HepG2 (cell line): ENCODE measurements around the gene NFAT5. TPM values are rescaled to one million over a fixed set of nuclear protein-coding genes. Genes with fewer than 3 reads are reported as not detected.
A peak's percentile ranks its signal among the peaks of the same experiment; 100 is the strongest.

Source experiments
- AHDC1 ChIP-seq: sonication (generic); formaldehyde crosslinking; IDR thresholded peaks from 2 replicates; pipeline ENCODE4 v1.5.1; 2020; ENCODE audit warnings: mild to moderate bottlenecking, missing genetic modification reagents, borderline replicate concordance
- CREB1 ChIP-seq, 2 experiments: fragments of 450-650 bp in 1 of 2; IDR thresholded peaks; 2 replicates each; pipeline ENCODE4 v1.6.1; 2016 to 2017; ENCODE audit warnings: control low read depth in 1 of 2, mild to moderate bottlenecking in 1 of 2, missing compliant biosample characterization in 1 of 2, missing genetic modification characterization in 1 of 2
- CREM ChIP-seq, 2 experiments: sonication (generic) in 1 of 2; formaldehyde crosslinking in 1 of 2; IDR thresholded peaks; 2 replicates each; pipeline versions ENCODE4 v1.4.0 to v1.6.1; 2016 to 2020; ENCODE audit warnings: antibody characterized with exemption in 1 of 2, mild to moderate bottlenecking in 1 of 2, missing genetic modification reagents in 1 of 2
- FOXK2 ChIP-seq: fragments of 450-650 bp; IDR thresholded peaks from 2 replicates; pipeline ENCODE4 v1.6.1; 2016
- FOXP1 ChIP-seq, 2 experiments: fragments of 450-650 bp in 1 of 2; IDR thresholded peaks; 2 replicates each; pipeline ENCODE4 v1.6.1; 2017 to 2018; ENCODE audit warnings: antibody characterized with exemption in 1 of 2
- GZF1 ChIP-seq: sonication (generic); formaldehyde crosslinking; IDR thresholded peaks from 2 replicates; pipeline ENCODE4 v1.5.1; 2020; ENCODE audit warnings: mild to moderate bottlenecking, missing genetic modification reagents
- JUNB ChIP-seq: sonication (generic); formaldehyde crosslinking; IDR thresholded peaks from 2 replicates; pipeline ENCODE4 v1.8.0; 2022; ENCODE audit warnings: missing genetic modification reagents, mild to moderate bottlenecking, borderline replicate concordance
- KLF13 ChIP-seq: sonication (generic); formaldehyde crosslinking; IDR thresholded peaks from 2 replicates; pipeline ENCODE4 v1.4.0; 2020; ENCODE audit warnings: mild to moderate bottlenecking, missing genetic modification reagents
- KLF15 ChIP-seq: sonication (generic); formaldehyde crosslinking; IDR thresholded peaks from 2 replicates; pipeline ENCODE4 v1.8.1; 2023; ENCODE audit warnings: borderline replicate concordance, mild to moderate bottlenecking, inconsistent platforms, missing genetic modification reagents, mixed read lengths
- KMT2B ChIP-seq: IDR thresholded peaks from 2 replicates; pipeline ENCODE4 v1.6.1; 2016; ENCODE audit warnings: missing genetic modification reagents, missing compliant biosample characterization
- MNT ChIP-seq: fragments of 450-650 bp; IDR thresholded peaks from 2 replicates; pipeline ENCODE4 v1.6.1; 2016
- PAF1 ChIP-seq: IDR thresholded peaks from 2 replicates; pipeline ENCODE4 v1.6.1; 2016; ENCODE audit warnings: missing genetic modification reagents, missing compliant biosample characterization
- SATB2 ChIP-seq: sonication (generic); formaldehyde crosslinking; IDR thresholded peaks from 2 replicates; pipeline ENCODE4 v1.5.0; 2020; ENCODE audit warnings: missing genetic modification reagents
- SMAD9 ChIP-seq: sonication (generic); formaldehyde crosslinking; IDR thresholded peaks from 2 replicates; pipeline ENCODE4 v1.5.1; 2020; ENCODE audit warnings: mild to moderate bottlenecking, missing genetic modification reagents
- ZBTB34 ChIP-seq: sonication (generic); formaldehyde crosslinking; IDR thresholded peaks from 2 replicates; pipeline ENCODE4 v1.8.0; 2022; ENCODE audit warnings: mild to moderate bottlenecking, missing genetic modification reagents
- ZC3H13 ChIP-seq: sonication (generic); formaldehyde crosslinking; IDR thresholded peaks from 2 replicates; pipeline ENCODE4 v1.8.1; 2023; ENCODE audit warnings: mild to moderate bottlenecking, missing genetic modification reagents, moderate library complexity
- ZFP36L1 ChIP-seq: sonication (generic); formaldehyde crosslinking; IDR thresholded peaks from 2 replicates; pipeline ENCODE4 v1.8.0; 2022; ENCODE audit warnings: mild to moderate bottlenecking, missing genetic modification reagents, moderate library complexity
- ZFP41 ChIP-seq: sonication (generic); formaldehyde crosslinking; IDR thresholded peaks from 2 replicates; pipeline ENCODE4 v1.4.0; 2020; ENCODE audit warnings: mild to moderate bottlenecking, missing genetic modification reagents, borderline replicate concordance
- ZMAT3 ChIP-seq: sonication (generic); formaldehyde crosslinking; conservative IDR thresholded peaks from 2 replicates; pipeline ENCODE4 v1.7.0; 2021; ENCODE audit warnings: missing genetic modification reagents
- ZNF207 ChIP-seq: fragments of 450-650 bp; IDR thresholded peaks from 2 replicates; pipeline ENCODE4 v1.6.1; 2016; ENCODE audit warnings: antibody characterized with exemption, borderline replicate concordance
- ZNF430 ChIP-seq: sonication (generic); formaldehyde crosslinking; IDR thresholded peaks from 2 replicates; pipeline ENCODE4 v1.9.0; 2021; ENCODE audit warnings: mild to moderate bottlenecking, missing genetic modification reagents
- ZNF878 ChIP-seq: sonication (generic); formaldehyde crosslinking; IDR thresholded peaks from 2 replicates; pipeline ENCODE4 v1.8.1; 2023; ENCODE audit warnings: mild to moderate bottlenecking, missing genetic modification reagents, moderate library complexity
- polyA plus RNA-seq, 8 experiments: library from polyadenylated mRNA; depleted of rRNA in 3 of 8; stranded (reverse) in 7 of 8; unstranded in 1 of 8; fragments of >200 nt; fragmentation: Illumina TruSeq in 4 of 8; extraction: Trizol in 4 of 8; gene quantifications; 2 replicates each; pipeline versions ENCODE4 v1.2.1 to v1.2.3, GENCODE V29; 2011 to 2016; ENCODE audit warnings: low read depth in 4 of 8, missing spikeins in 1 of 8, mixed read lengths in 1 of 8; ENCODE audit not compliant: insufficient read depth in 1 of 8
- total RNA-seq, 5 experiments: library from RNA; depleted of rRNA; stranded (reverse); fragments of >200 nt; fragmentation: Illumina TruSeq; extraction: Trizol; gene quantifications; 2 replicates each; pipeline ENCODE4 v1.2.3, GENCODE V29; 2016; ENCODE audit warnings: low read depth in 1 of 5

Gene NFAT5
- total and polyA plus RNA-seq, 2 of the 13 experiments (the other 11 are each of a cell fraction or from before 2014, with no cell fraction given): 20.5 to 54.3 TPM

- TF ChIP-seq KLF13 (no peak), SMAD9 (CRISPR knock-in tag) (no peak), ZMAT3 (peak; percentile 80; the same call in 1 of the 2 replicates), CREM (IDR thresholded peaks at IDR 0.05) (peak; percentile 57; the same call in 1 of the 2 replicates), CREM (CRISPR knock-in tag; IDR thresholded peaks at IDR 0.05) (no peak), KMT2B (CRISPR knock-in tag) (no peak; the same call in 1 of the 2 replicates), KLF15 (CRISPR knock-in tag) (no peak), PAF1 (CRISPR knock-in tag) (no peak), ZBTB34 (CRISPR knock-in tag) (no peak; the same call in 1 of the 2 replicates), ZFP41 (CRISPR knock-in tag) (peak; percentile 77; the same call in 1 of the 2 replicates), JUNB (CRISPR knock-in tag) (no peak), GZF1 (0 out of 2 replicates have a peak, but pooled peaks have one; percentile 34), ZNF878 (CRISPR knock-in tag) (no peak), AHDC1 (peak; percentile 77; the same call in 1 of the 2 replicates), MNT (peak; percentile 57), ZNF207 (no peak), FOXK2 (no peak), ZNF430 (CRISPR knock-in tag) (peak; percentile 66; the same call in 1 of the 2 replicates), SATB2 (CRISPR knock-in tag) (no peak), FOXP1 (IDR thresholded peaks at IDR 0.05) (no peak), FOXP1 (CRISPR knock-in tag; IDR thresholded peaks at IDR 0.05) (no peak), CREB1 (IDR thresholded peaks at IDR 0.05) (0 out of 2 replicates have a peak, but pooled peaks have one; percentile 5), CREB1 (CRISPR knock-in tag; IDR thresholded peaks at IDR 0.05) (no peak), ZFP36L1 (CRISPR knock-in tag) (peak; percentile 75; the same call in 1 of the 2 replicates), ZC3H13 (CRISPR knock-in tag) (peak; percentile 65)
These were observed 160.7 kb downstream of the NFAT5 start, which contains the start of gene NQO1 (continued) for GRCh38 chr16:69726313-69727060.
